HK-2 (cell line): ENCODE results near the gene TMEM178B.
A peak's percentile ranks its signal among the peaks of the same experiment; 100 is the strongest.
"Not testable (repeated sequence)": the region's sequence is repeated elsewhere in the genome, so short reads cannot be mapped to it uniquely, and the experiment has no call there.

Experiments
- DNase-seq: peaks from one replicate; pipeline ENCODE4 v3.0.0-alpha.2; 2018; ENCODE audit not compliant: unreplicated experiment

TMEM178B gene

DNA sequence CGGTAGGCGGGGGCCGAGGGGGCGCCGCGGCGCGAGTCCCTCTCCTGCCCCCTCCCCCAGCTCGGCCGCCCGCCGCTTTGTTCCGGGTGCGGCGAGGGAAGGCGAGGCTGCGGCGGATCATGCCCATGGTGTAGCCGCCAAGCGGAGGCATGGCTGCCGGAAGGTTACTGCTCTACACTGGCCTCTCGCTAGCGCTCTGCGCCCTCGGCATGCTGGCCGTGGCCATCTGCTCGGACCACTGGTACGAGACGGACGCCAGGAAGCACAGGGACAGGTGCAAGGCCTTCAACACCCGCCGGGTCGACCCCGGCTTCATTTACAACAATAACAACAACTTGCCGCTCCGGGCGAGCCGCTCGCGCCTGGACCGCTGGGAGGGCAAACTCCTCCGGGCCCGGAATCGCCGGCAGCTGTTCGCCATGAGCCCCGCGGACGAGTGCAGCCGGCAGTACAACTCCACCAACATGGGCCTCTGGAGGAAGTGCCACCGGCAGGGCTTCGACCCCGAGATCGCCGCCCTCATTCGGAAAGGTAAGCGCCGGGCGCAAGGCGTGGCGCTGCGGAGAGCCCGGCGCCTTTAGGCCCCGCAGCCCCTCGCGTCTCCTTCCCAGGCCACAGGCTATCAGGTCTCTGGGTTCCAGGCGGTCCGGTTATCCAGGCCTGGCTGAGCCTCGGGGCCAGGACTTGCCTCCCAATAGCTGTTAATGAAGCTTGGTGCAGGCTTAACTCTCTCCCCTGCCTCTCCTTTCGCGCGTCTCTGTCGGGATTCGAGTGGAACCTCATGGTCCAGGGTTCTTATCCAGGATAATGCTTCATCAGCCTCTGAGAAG lies 513 bp downstream of the TMEM178B start:
- peak; percentile 58 for DNase-seq

- no peak for DNase-seq
Observed at GRCh38 chr7:141074997-141075396, 1.1 kb downstream of the TMEM178B start.

DNA sequence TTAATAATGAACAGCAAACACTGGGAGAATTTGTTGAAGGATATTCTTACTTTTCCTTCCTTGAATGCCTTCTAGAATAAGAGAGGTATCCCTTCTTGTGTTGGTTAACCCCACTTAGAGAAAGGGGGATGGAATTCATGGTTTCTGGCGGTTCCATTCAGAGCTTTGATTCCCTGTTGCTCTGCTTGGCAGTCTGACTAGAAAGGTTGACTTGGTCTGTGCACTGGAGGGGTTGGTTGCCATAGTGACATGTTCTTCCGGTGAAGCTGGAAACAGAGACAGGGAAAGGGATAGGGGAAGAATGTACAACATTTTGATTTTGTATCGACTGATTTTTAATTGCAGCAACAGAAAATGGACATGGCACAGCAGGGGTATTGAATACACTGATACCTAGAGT lies 2.5 kb downstream of the TMEM178B start:
- peak; percentile 37 for DNase-seq

GRCh38 chr7:141079219-141079618 lies 5.4 kb downstream of the TMEM178B start:
- no peak for DNase-seq

- DNase-seq, result not testable (repeated sequence)
Observed at GRCh38 chr7:141089490-141089889, 15.6 kb downstream of the TMEM178B start.

DNA sequence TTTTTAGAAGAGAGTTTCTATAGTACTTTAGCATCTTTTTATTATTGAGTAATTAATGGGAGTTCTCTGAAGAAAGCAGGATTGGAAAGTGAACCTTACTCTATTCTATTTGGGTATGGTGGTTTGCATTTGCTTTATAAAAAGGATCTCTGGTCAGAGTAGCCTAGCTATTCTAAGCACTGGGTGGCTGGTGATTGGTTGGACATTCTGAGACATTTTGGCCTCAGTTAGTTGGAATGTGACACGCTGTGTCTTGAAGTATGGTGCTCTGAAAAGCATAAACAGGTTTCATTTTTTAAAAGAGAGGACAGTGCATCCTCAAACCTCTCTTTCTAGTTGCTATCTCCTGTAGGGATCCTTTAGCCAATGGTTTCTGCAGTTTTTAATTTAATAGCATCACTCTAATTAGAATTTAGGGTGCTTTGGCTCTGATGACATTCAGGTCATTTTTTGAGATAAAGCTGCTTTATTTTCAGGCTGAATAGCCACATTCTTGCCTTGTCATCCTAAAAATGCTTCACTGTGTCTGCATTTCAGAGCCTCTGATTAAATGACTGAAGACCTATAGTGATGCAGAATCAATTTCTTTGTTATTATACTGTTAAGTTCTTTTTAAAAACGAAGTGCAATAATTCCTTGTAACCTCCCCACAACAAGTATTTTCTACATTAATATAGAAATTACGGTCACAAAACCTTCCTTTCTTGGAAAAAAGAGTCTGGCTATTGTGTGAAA lies 20.6 kb downstream of the TMEM178B start:
- no peak for DNase-seq

DNA sequence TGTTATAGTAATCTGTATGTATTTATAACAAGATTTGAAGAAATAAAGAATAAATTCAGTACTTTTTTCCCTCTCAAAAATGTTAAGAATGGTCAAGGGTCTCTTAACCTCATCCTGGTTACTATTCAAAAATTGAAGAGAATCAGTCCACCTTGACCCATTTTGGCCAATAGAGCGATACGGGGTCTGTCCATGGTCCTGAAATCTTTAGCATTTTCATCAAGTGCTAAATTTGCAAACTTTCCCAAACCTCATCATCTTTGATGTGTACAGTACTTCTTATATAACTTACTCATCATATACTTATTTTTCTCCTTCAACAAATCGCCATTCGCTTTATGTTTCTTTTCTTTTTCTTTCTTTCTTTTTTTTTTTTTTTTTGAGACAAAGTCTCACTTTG lies 23.6 kb downstream of the TMEM178B start:
- DNase-seq, result no peak

DNA sequence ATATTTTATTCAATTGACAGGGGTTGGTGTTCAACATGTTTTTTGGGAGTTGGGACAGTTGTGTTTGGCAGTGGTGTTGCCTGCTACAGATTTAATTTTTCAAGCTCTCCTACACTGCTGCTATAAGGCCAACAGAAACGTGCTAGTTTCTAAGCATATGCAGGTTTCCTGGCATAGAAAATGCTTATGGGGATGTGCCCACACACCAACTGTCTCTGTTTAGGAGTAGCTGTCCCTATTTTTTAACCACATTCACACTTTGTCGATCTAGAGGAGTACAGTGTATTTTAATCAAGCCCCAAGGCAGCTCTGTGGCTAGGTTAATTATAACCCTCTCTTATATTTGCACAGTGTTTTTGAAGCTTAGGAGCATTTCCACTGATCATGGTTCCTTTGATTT lies 28.6 kb downstream of the TMEM178B start:
- no peak for DNase-seq

- no peak for DNase-seq
Observed at GRCh38 chr7:141103847-141104429, 30.1 kb downstream of the TMEM178B start.

GRCh38 chr7:141113131-141113530 lies 39.3 kb downstream of the TMEM178B start:
- no peak for DNase-seq

- DNase-seq, result no peak
Observed at GRCh38 chr7:141114029-141114664, 40.3 kb downstream of the TMEM178B start.

DNA sequence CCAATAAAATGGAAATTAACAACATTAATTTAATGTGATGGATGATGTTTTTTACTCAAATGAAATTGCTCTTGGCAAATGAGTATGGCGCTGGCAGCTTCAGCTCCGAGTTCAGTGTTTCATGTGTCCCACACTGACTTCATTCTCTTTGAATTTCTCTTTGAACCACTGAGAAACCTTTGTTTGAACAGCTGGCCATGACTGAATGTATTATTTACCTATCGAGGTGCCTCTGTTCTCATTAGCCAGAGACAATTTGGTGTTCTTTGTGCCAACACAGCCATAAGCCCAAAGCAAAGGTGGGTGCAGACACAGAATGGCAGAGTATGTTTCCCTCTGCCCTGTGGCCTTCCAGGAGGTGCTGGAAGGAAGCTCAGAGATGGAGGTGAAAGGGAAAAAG lies 42.1 kb downstream of the TMEM178B start:
- DNase-seq, result no peak

- DNase-seq, result not testable (repeated sequence)
Observed at GRCh38 chr7:141116661-141117060, 42.8 kb downstream of the TMEM178B start.

GRCh38 chr7:141118767-141119166 lies 44.9 kb downstream of the TMEM178B start:
- DNase-seq, result no peak

GRCh38 chr7:141119187-141119586 lies 45.3 kb downstream of the TMEM178B start:
- no peak for DNase-seq

DNA sequence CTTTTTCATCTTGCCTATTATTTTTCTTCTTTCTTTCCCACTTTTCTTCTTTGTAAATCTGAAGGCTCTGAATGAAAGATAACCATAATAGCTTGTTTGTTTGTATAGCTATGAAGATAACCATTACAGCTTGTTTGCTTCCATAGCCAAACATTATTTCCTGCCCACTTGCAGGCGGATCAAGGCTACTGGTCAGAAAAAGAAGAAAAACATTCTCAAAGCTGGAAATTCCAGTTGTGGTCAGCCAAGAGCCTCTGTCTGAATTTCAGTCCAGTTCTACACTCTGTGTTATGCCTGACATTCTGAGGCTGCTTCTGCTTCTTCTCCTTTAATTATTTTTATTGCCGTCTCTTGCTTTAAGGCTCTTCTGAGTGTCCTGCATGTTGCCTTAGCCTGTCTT lies 48.9 kb downstream of the TMEM178B start:
- no peak for DNase-seq

GRCh38 chr7:141123522-141123921 lies 49.7 kb downstream of the TMEM178B start:
- no peak for DNase-seq

DNA sequence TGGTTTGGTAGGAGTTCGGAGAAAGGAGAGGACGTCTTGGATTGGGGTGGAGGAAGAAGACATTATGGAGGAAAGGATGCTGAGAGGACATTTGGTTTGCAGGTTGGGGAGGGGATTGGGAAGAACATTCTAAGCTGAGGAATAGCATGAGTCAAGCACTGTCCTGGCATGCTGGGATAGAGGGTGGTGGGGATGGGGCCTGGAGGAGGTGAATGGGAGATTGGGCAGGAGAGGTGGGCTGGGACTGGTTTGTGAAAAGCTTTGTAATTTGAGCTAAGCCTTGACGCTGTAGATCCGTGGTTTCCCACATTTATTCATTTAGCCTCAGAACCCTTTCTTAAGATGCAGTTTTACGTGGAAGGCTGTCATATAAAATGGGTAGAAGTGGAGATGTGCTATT lies 52.2 kb downstream of the TMEM178B start:
- DNase-seq, result no peak

GRCh38 chr7:141128506-141128905 lies 54.6 kb downstream of the TMEM178B start:
- DNase-seq, result no peak

DNA sequence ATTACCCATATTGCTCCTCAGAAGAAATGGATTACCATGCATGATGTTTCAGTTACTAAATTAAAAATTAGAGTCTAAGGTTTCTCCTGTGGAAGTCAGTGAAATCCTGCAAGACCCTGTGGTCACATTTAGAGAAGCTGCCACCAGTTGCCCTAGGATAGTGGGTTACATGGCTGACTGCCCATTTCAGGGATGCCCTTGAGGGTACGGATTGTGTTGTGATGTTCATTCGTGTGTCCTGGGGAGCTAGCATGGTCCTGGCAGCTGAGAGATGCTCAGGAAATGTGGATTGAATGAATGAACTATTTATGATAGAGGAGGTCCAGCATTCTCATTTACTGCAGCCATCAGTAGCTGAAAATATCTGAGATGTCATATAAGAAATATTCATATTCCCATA lies 55.1 kb downstream of the TMEM178B start:
- no peak for DNase-seq

- DNase-seq, result no peak
Observed at GRCh38 chr7:141132671-141133070, 58.8 kb downstream of the TMEM178B start.

- DNase-seq, result no peak
Observed at GRCh38 chr7:141133646-141134045, 59.8 kb downstream of the TMEM178B start.
